ENCODE results near the gene DAZAP1.
A peak's percentile ranks its signal among the peaks of the same experiment; 100 is the strongest.

Gene DAZAP1

GRCh38 chr19:1474011-1474764 is 66.8 kb downstream of the DAZAP1 start:
- no peak for TF ChIP-seq TAF1 (IDR thresholded peaks at IDR 0.05; ENCODE audit: borderline replicate concordance, insufficient read depth, low read length)
- TF ChIP-seq, protein P1, sequence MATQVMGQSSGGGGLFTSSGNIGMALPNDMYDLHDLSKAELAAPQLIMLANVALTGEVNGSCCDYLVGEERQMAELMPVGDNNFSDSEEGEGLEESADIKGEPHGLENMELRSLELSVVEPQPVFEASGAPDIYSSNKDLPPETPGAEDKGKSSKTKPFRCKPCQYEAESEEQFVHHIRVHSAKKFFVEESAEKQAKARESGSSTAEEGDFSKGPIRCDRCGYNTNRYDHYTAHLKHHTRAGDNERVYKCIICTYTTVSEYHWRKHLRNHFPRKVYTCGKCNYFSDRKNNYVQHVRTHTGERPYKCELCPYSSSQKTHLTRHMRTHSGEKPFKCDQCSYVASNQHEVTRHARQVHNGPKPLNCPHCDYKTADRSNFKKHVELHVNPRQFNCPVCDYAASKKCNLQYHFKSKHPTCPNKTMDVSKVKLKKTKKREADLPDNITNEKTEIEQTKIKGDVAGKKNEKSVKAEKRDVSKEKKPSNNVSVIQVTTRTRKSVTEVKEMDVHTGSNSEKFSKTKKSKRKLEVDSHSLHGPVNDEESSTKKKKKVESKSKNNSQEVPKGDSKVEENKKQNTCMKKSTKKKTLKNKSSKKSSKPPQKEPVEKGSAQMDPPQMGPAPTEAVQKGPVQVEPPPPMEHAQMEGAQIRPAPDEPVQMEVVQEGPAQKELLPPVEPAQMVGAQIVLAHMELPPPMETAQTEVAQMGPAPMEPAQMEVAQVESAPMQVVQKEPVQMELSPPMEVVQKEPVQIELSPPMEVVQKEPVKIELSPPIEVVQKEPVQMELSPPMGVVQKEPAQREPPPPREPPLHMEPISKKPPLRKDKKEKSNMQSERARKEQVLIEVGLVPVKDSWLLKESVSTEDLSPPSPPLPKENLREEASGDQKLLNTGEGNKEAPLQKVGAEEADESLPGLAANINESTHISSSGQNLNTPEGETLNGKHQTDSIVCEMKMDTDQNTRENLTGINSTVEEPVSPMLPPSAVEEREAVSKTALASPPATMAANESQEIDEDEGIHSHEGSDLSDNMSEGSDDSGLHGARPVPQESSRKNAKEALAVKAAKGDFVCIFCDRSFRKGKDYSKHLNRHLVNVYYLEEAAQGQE (IDR thresholded peaks at IDR 0.05; ENCODE audit: insufficient read depth in 1 of 2, low read depth in 2 of 2, low read length in 2 of 2): no peak
- no peak for TF ChIP-seq POLR2AphosphoS5 (IDR thresholded peaks at IDR 0.05; ENCODE audit: low read depth, low read length)
- TF ChIP-seq SIN3A (IDR thresholded peaks at IDR 0.05; ENCODE audit: borderline replicate concordance, insufficient read depth, low read length): no peak
- no peak for TF ChIP-seq FOXP2 (optimal IDR thresholded peaks at IDR 0.05; ENCODE audit: borderline replicate concordance, extremely low read depth, extremely low read length, insufficient read depth)

DNA sequence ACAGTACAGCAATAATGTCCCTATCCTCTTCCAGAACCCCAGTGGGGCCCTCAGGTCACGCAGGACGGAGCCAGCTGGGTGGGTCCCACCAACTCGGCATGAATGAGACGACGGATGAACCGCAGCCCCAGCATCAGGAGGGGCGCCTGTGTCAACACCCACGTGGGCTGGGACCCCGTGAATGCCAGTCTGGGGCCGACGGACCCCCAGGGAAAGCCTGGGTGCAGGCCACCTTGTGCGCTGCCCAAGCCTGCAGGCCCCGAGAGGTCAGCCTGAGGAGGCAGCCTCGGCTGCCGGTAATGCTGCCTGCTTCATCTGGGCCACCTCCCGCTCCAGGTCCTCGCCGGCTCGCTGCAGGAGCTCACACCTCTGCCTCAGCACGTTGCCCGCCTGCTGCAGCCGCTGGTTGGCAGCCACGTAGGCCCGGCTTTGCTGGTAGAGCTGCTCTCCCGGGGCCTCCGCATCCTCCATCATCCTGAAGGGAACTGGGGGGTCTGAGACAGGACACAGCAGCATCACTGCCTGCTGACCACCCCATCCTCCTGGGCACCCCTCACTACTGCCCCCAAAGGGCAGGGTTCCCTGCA is 67.5 kb downstream of the DAZAP1 start:
- TF ChIP-seq SIN3A (IDR thresholded peaks at IDR 0.05; ENCODE audit: borderline replicate concordance, insufficient read depth, low read length): no peak
- no peak for TF ChIP-seq POLR2AphosphoS5 (IDR thresholded peaks at IDR 0.05; ENCODE audit: low read depth, low read length)
- TF ChIP-seq, protein P1 (IDR thresholded peaks at IDR 0.05; ENCODE audit: insufficient read depth in 1 of 2, low read depth in 2 of 2, low read length in 2 of 2): no peak
- no peak for TF ChIP-seq TAF1 (IDR thresholded peaks at IDR 0.05; ENCODE audit: borderline replicate concordance, insufficient read depth, low read length)
- TF ChIP-seq FOXP2 (optimal IDR thresholded peaks at IDR 0.05; ENCODE audit: borderline replicate concordance, extremely low read depth, extremely low read length, insufficient read depth): no peak

DNA sequence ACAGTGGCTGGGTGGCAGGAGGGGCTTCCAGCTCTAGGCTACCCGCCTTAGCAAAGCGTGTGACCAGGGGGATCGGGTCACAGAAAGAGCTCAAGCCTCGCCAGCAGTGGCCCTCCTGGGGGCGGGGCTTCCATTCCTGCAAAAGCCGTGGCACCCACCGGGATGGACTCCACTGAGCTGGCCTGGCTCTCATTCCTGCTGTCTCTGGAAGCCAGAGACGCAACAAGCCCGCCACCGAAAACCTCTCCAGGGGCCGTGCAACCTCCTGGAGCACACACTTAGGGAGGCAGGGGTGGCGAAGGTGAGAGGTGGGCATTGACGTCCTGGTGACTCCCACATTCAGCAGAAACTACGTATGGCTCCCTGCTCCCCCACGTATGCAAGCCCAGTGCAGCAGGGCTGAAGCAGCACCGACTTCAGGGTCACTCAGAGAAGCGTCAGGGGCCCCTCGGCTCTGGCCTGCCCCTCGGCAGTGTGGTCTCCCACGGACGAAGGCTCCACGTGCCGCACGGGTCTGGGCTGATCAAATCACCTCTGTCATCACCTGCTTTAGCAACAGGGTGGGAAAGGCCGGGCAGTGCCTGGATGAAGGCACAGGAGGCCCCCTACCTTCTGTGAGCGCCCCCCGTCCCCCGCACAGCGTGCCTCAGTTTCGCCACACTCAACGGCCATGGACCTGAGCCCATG is 68.5 kb downstream of the DAZAP1 start:
- no peak for TF ChIP-seq FOXP2 (optimal IDR thresholded peaks at IDR 0.05; ENCODE audit: borderline replicate concordance, extremely low read depth, extremely low read length, insufficient read depth)
- TF ChIP-seq SIN3A (IDR thresholded peaks at IDR 0.05; ENCODE audit: borderline replicate concordance, insufficient read depth, low read length): no peak
- TF ChIP-seq POLR2AphosphoS5 (IDR thresholded peaks at IDR 0.05; ENCODE audit: low read depth, low read length): no peak
- TF ChIP-seq TAF1 (IDR thresholded peaks at IDR 0.05; ENCODE audit: borderline replicate concordance, insufficient read depth, low read length): no peak
- TF ChIP-seq, protein P1 (IDR thresholded peaks at IDR 0.05; ENCODE audit: insufficient read depth in 1 of 2, low read depth in 2 of 2, low read length in 2 of 2): no peak

GRCh38 chr19:1478934-1479707 is 71.7 kb downstream of the DAZAP1 start, which contains the start of gene C19orf25:
C19orf25 (minus strand) TSS chr19:1479215; CDS start chr19:1478903, 312 bp downstream.
- TF ChIP-seq, protein P1 (IDR thresholded peaks at IDR 0.05; ENCODE audit: insufficient read depth in 1 of 2, low read depth in 2 of 2, low read length in 2 of 2): peak in 1 of 2 experiments; percentile 16; a peak in 1 of 4 replicates
- TF ChIP-seq FOXP2 (optimal IDR thresholded peaks at IDR 0.05; ENCODE audit: borderline replicate concordance, extremely low read depth, extremely low read length, insufficient read depth): peak; percentile 51
- TF ChIP-seq POLR2AphosphoS5 (IDR thresholded peaks at IDR 0.05; ENCODE audit: low read depth, low read length): peak; percentile 73
- peak; percentile 89; the same call in 1 of the 2 replicates for TF ChIP-seq SIN3A (IDR thresholded peaks at IDR 0.05; ENCODE audit: borderline replicate concordance, insufficient read depth, low read length)
- TF ChIP-seq TAF1 (IDR thresholded peaks at IDR 0.05; ENCODE audit: borderline replicate concordance, insufficient read depth, low read length): peak; percentile 68; the same call in 1 of the 2 replicates
